Karpas-422 (cell line): ENCODE results near the gene ZNF701. TPM values are rescaled to one million over a fixed set of nuclear protein-coding genes. Genes with fewer than 3 reads are reported as not detected.
"Not testable (repeated sequence)": the region's sequence is repeated elsewhere in the genome, so short reads cannot be mapped to it uniquely, and the experiment has no call there.

Experiments
- DNase-seq: peaks from one replicate; pipeline ENCODE4 v3.0.0-alpha.2; 2015
- H2AFZ ChIP-seq: fragments of 200-600 bp; sonication (generic); 2 replicates; pipeline ENCODE4 v1.6.1; 2014; ENCODE audit warnings: antibody characterized with exemption, low read length, mixed read lengths
- H3K27ac ChIP-seq: fragments of 200-600 bp; sonication (generic); 2 replicates; pipeline ENCODE4 v1.5.1; 2014; ENCODE audit warnings: mild to moderate bottlenecking, low read length, moderate library complexity
- H3K27me3 ChIP-seq: fragments of 200-600 bp; sonication (generic); 2 replicates; pipeline ENCODE4 v1.6.1; 2014; ENCODE audit warnings: low read length, mixed read lengths
- H3K36me3 ChIP-seq: fragments of 200-600 bp; sonication (generic); 2 replicates; pipeline ENCODE4 v1.6.1; 2014; ENCODE audit warnings: low read length, mixed read lengths; ENCODE audit not compliant: insufficient read depth
- H3K4me1 ChIP-seq: fragments of 200-600 bp; sonication (generic); 2 replicates; pipeline ENCODE4 v1.6.1; 2014; ENCODE audit warnings: mild to moderate bottlenecking, low read length, mixed read lengths
- H3K4me2 ChIP-seq: fragments of 200-600 bp; sonication (generic); 2 replicates; pipeline ENCODE4 v1.6.1; 2014; ENCODE audit warnings: low read length, low read depth, mild to moderate bottlenecking; ENCODE audit not compliant: poor library complexity, severe bottlenecking
- H3K4me3 ChIP-seq: fragments of 200-600 bp; sonication (generic); 2 replicates; pipeline ENCODE4 v1.5.1; 2014; ENCODE audit warnings: mild to moderate bottlenecking, antibody characterized with exemption, low read length, mixed read lengths
- H3K79me2 ChIP-seq: fragments of 200-600 bp; sonication (generic); 2 replicates; pipeline ENCODE4 v1.6.1; 2014; ENCODE audit warnings: mild to moderate bottlenecking, low read length, mixed read lengths
- H3K9ac ChIP-seq: fragments of 200-600 bp; sonication (generic); 2 replicates; pipeline ENCODE4 v1.6.0; 2014; ENCODE audit warnings: low read length
- H3K9me2 ChIP-seq: fragments of 200-600 bp; sonication (generic), shearing (Covaris generic); replicated peaks from 2 replicates; pipeline ENCODE4 v1.6.0; 2014; ENCODE audit warnings: mild to moderate bottlenecking, low read length, moderate library complexity; ENCODE audit not compliant: insufficient read depth
- H3K9me3 ChIP-seq: fragments of 300-700, 200-600 bp; sonication (generic); 2 replicates; pipeline ENCODE4 v1.6.1; 2014; ENCODE audit warnings: low read length, mixed read lengths
- H4K20me1 ChIP-seq: fragments of 200-600 bp; sonication (generic); 2 replicates; pipeline ENCODE4 v1.6.1; 2014; ENCODE audit warnings: mild to moderate bottlenecking, antibody characterized with exemption, low read length, low read depth; ENCODE audit not compliant: insufficient read depth
- total RNA-seq: library from RNA; depleted of rRNA; stranded (reverse); fragments of >200 nt; shearing (Covaris generic); gene quantifications from 2 replicates; pipeline ENCODE4 v1.2.3, GENCODE V29; 2014; ENCODE audit warnings: low replicate concordance

Gene ZNF701
- total RNA-seq, 1 experiment from 2014 or later, result 43.8 TPM

- no peak overlapping the region for H3K4me2 ChIP-seq
- no peak overlapping the region for H3K27ac ChIP-seq
- H3K4me3 ChIP-seq, result no peak overlapping the region
- DNase-seq, result no peak
- no peaks in the 10 kb centered on the region for H3K4me1 ChIP-seq
- peaks cover 17% of the 10 kb centered on the region; the same call in 1 of the 2 replicates for H3K79me2 ChIP-seq
- no peak overlapping the region for H3K9ac ChIP-seq
- no peaks in the 10 kb centered on the region for H4K20me1 ChIP-seq
- H3K9me2 ChIP-seq, result no peaks in the 10 kb centered on the region
- H3K27me3 ChIP-seq, result no peaks in the 10 kb centered on the region
- peaks cover 80% of the 10 kb centered on the region for H3K36me3 ChIP-seq
- no peak overlapping the region for H2AFZ ChIP-seq
- peaks cover 10% of the 10 kb centered on the region for H3K9me3 ChIP-seq
Observed at GRCh38 chr19:52584736-52585440, 14.8 kb downstream of the ZNF701 start.

GRCh38 chr19:52585604-52586003, 15.5 kb downstream of the ZNF701 start:
- H3K4me2 ChIP-seq, result no peak overlapping the region
- H3K9me3 ChIP-seq, result peaks cover 14% of the 10 kb centered on the region
- H3K79me2 ChIP-seq, result peaks cover 17% of the 10 kb centered on the region; the same call in 1 of the 2 replicates
- no peaks in the 10 kb centered on the region for H3K27me3 ChIP-seq
- H3K4me1 ChIP-seq, result no peaks in the 10 kb centered on the region
- no peak for DNase-seq
- H3K27ac ChIP-seq, result no peak overlapping the region
- H3K9ac ChIP-seq, result no peak overlapping the region
- H3K36me3 ChIP-seq, result peaks cover 80% of the 10 kb centered on the region
- no peak overlapping the region for H3K4me3 ChIP-seq
- no peaks in the 10 kb centered on the region for H3K9me2 ChIP-seq
- no peak overlapping the region for H2AFZ ChIP-seq
- no peaks in the 10 kb centered on the region for H4K20me1 ChIP-seq

GRCh38 chr19:52590728-52591127, 20.6 kb downstream of the ZNF701 start:
- Histone ChIP-seq H3K9me3 (0 out of 2 replicates have a peak, but pooled peaks cover 3% of the 10 kb centered on the region), H3K9ac (no peak overlapping the region), H3K27ac (no peak overlapping the region), H3K4me2 (no peak overlapping the region), H2AFZ (no peak overlapping the region), H3K36me3 (peaks cover 59% of the 10 kb centered on the region), H3K4me1 (no peaks in the 10 kb centered on the region), H3K4me3 (no peak overlapping the region), H3K79me2 (0 out of 2 replicates have a peak, but pooled peaks cover under 1% of the 10 kb centered on the region), H4K20me1 (no peaks in the 10 kb centered on the region), H3K27me3 (no peaks in the 10 kb centered on the region), H3K9me2 (no peaks in the 10 kb centered on the region)
- no peak for DNase-seq

GRCh38 chr19:52592301-52592700, 22.2 kb downstream of the ZNF701 start:
- no peaks in the 10 kb centered on the region for H3K79me2 ChIP-seq
- H3K27me3 ChIP-seq, result no peaks in the 10 kb centered on the region
- peaks cover 7% of the 10 kb centered on the region for H3K9me3 ChIP-seq
- H3K4me3 ChIP-seq, result no peak overlapping the region
- no peaks in the 10 kb centered on the region for H3K4me1 ChIP-seq
- H3K9ac ChIP-seq, result no peak overlapping the region
- no peak overlapping the region for H3K4me2 ChIP-seq
- H2AFZ ChIP-seq, result no peak overlapping the region
- no peak overlapping the region for H3K27ac ChIP-seq
- no peak for DNase-seq
- H3K36me3 ChIP-seq, result peaks cover 65% of the 10 kb centered on the region
- H4K20me1 ChIP-seq, result no peaks in the 10 kb centered on the region
- no peaks in the 10 kb centered on the region for H3K9me2 ChIP-seq

GRCh38 chr19:52593441-52593840, 23.4 kb downstream of the ZNF701 start:
- not testable (repeated sequence) for H3K27me3 ChIP-seq, H4K20me1 ChIP-seq, H2AFZ ChIP-seq, H3K4me3 ChIP-seq, H3K4me1 ChIP-seq, H3K9me3 ChIP-seq, DNase-seq, H3K9me2 ChIP-seq, H3K9ac ChIP-seq, H3K27ac ChIP-seq, H3K4me2 ChIP-seq, H3K79me2 ChIP-seq
- peaks cover 63% of the 10 kb centered on the region for H3K36me3 ChIP-seq

GRCh38 chr19:52599241-52599640, 29.2 kb downstream of the ZNF701 start:
- Histone ChIP-seq H3K27ac (no peak overlapping the region), H3K36me3 (peaks cover 25% of the 10 kb centered on the region), H3K27me3 (no peaks in the 10 kb centered on the region), H4K20me1 (0 out of 2 replicates have a peak, but pooled peaks cover 3% of the 10 kb centered on the region), H2AFZ (no peak overlapping the region), H3K9me3 (peaks cover 4% of the 10 kb centered on the region), H3K4me1 (peaks cover 19% of the 10 kb centered on the region), H3K9me2 (no peaks in the 10 kb centered on the region), H3K9ac (no peak overlapping the region), H3K79me2 (peaks cover 23% of the 10 kb centered on the region), H3K4me2 (no peak overlapping the region), H3K4me3 (no peak overlapping the region)
- no peak for DNase-seq

GRCh38 chr19:52600639-52601024, 30.5 kb downstream of the ZNF701 start:
- Histone ChIP-seq H3K9me2 (no peaks in the 10 kb centered on the region), H3K79me2 (peaks cover 34% of the 10 kb centered on the region), H3K36me3 (peaks cover 24% of the 10 kb centered on the region), H3K4me3 (peak overlapping the region; percentile 70), H3K9ac (peak overlapping the region; percentile 76), H3K27ac (peak overlapping the region; percentile 8; the same call in 1 of the 2 replicates), H3K4me1 (peaks cover 19% of the 10 kb centered on the region), H4K20me1 (0 out of 2 replicates have a peak, but pooled peaks cover 3% of the 10 kb centered on the region), H3K27me3 (no peaks in the 10 kb centered on the region), H3K9me3 (peaks cover 4% of the 10 kb centered on the region), H2AFZ (peak overlapping the region; percentile 82), H3K4me2 (peak overlapping the region; percentile 72)
- DNase-seq, result peak; percentile 69

- Histone ChIP-seq H3K9me3 (peaks cover 4% of the 10 kb centered on the region), H4K20me1 (0 out of 2 replicates have a peak, but pooled peaks cover 3% of the 10 kb centered on the region), H3K27ac (0 out of 2 replicates have a peak overlapping the region, but pooled peaks have one; percentile 8), H3K79me2 (peaks cover 38% of the 10 kb centered on the region), H3K4me1 (peaks cover 19% of the 10 kb centered on the region), H2AFZ (peak overlapping the region; percentile 82), H3K9ac (peak overlapping the region; percentile 76), H3K27me3 (no peaks in the 10 kb centered on the region), H3K36me3 (peaks cover 21% of the 10 kb centered on the region), H3K4me3 (peak overlapping the region; percentile 70), H3K9me2 (no peaks in the 10 kb centered on the region), H3K4me2 (peak overlapping the region; percentile 72)
- DNase-seq, result peak; percentile 98
Observed at GRCh38 chr19:52601025-52601973, 31.2 kb downstream of the ZNF701 start.
